Mesenchymal stem cell (in vitro differentiated cells and primary cell): ENCODE results near the gene SEPTIN5.
A peak's percentile ranks its signal among the peaks of the same experiment; 100 is the strongest.

Experiments used
- DNase-seq: peaks from one replicate; pipeline ENCODE4 v3.0.0-alpha.2; 2013
- H2AFZ ChIP-seq: one replicate; pipeline ENCODE4 v1.6.1; 2013; ENCODE audit warnings: low read depth, mild to moderate bottlenecking, control low read depth, inconsistent platforms, low read length, moderate library complexity
- H2AK5ac ChIP-seq: 2 replicates; pipeline ENCODE4 v1.6.1; 2013; ENCODE audit warnings: low read length, moderate library complexity, mild to moderate bottlenecking, inconsistent platforms; ENCODE audit not compliant: severe bottlenecking
- H2BK120ac ChIP-seq: one replicate; pipeline ENCODE4 v1.6.1; 2013; ENCODE audit warnings: low read depth, mild to moderate bottlenecking, inconsistent platforms, low read length, moderate library complexity
- H2BK12ac ChIP-seq, 2 experiments: one replicate each; pipeline ENCODE4 v1.6.1; 2013; ENCODE audit warnings: inconsistent platforms in 2 of 2, low read length in 2 of 2, mild to moderate bottlenecking in 2 of 2, moderate library complexity in 2 of 2, control low read depth in 1 of 2
- H2BK15ac ChIP-seq: one replicate; pipeline ENCODE4 v1.6.1; 2013; ENCODE audit warnings: mild to moderate bottlenecking, low read depth, inconsistent platforms; ENCODE audit not compliant: poor library complexity, severe bottlenecking
- H2BK5ac ChIP-seq: 2 replicates; pipeline ENCODE4 v1.6.1; 2013; ENCODE audit warnings: low read depth, mild to moderate bottlenecking, low read length, control low read depth, inconsistent platforms; ENCODE audit not compliant: poor library complexity, severe bottlenecking
- H3K14ac ChIP-seq, 2 experiments: one replicate each; pipeline ENCODE4 v1.6.1; 2013; ENCODE audit warnings: inconsistent platforms in 2 of 2, low read length in 2 of 2, control low read depth in 1 of 2, mild to moderate bottlenecking in 1 of 2, moderate library complexity in 1 of 2
- H3K18ac ChIP-seq, 2 experiments: one replicate each; pipeline ENCODE4 v1.6.1; 2013; ENCODE audit warnings: inconsistent platforms in 2 of 2, low read length in 2 of 2, control low read depth in 1 of 2, low read depth in 1 of 2, mild to moderate bottlenecking in 1 of 2
- H3K23ac ChIP-seq, 2 experiments: one replicate each; pipeline ENCODE4 v1.6.1; 2013; ENCODE audit warnings: inconsistent platforms in 2 of 2, low read length in 2 of 2, mild to moderate bottlenecking in 2 of 2, moderate library complexity in 2 of 2, control low read depth in 1 of 2
- H3K27ac ChIP-seq: 2 replicates; pipeline ENCODE4 v1.5.1; 2013; ENCODE audit warnings: mild to moderate bottlenecking, moderate library complexity, low read length, control low read depth, inconsistent platforms; ENCODE audit not compliant: poor library complexity, severe bottlenecking
- H3K27me3 ChIP-seq, 2 experiments: 2 replicates each; pipeline versions ENCODE4 v1.6.1 to v1.7.0; 2013; ENCODE audit warnings: low read length in 2 of 2, mild to moderate bottlenecking in 2 of 2, moderate library complexity in 2 of 2, control low read depth in 1 of 2, inconsistent platforms in 1 of 2; ENCODE audit not compliant: control insufficient read depth in 1 of 2, insufficient read depth in 1 of 2
- H3K36me3 ChIP-seq, 2 experiments: 2 replicates each; pipeline versions ENCODE4 v1.6.1 to v1.7.0; 2013; ENCODE audit warnings: low read length in 2 of 2, control low read depth in 1 of 2, inconsistent platforms in 1 of 2, low read depth in 1 of 2, mild to moderate bottlenecking in 1 of 2; ENCODE audit not compliant: insufficient read depth in 2 of 2, control insufficient read depth in 1 of 2
- H3K4ac ChIP-seq, 2 experiments: one replicate each; pipeline ENCODE4 v1.6.1; 2013; ENCODE audit warnings: inconsistent platforms in 2 of 2, low read length in 2 of 2, mild to moderate bottlenecking in 2 of 2, moderate library complexity in 2 of 2, control low read depth in 1 of 2, low read depth in 1 of 2
- H3K4me1 ChIP-seq: 2 replicates; pipeline ENCODE4 v1.6.1; 2013; ENCODE audit warnings: low read depth, low read length, control low read depth; ENCODE audit not compliant: control insufficient read depth, insufficient read depth
- H3K4me2 ChIP-seq: 2 replicates; pipeline ENCODE4 v1.6.1; 2013; ENCODE audit warnings: low read length, mild to moderate bottlenecking, inconsistent platforms; ENCODE audit not compliant: poor library complexity, severe bottlenecking
- H3K4me3 ChIP-seq, 2 experiments: 2 replicates each; pipeline versions ENCODE4 v1.5.1 to v1.7.0; 2013; ENCODE audit warnings: low read length in 2 of 2, mild to moderate bottlenecking in 2 of 2, control low read depth in 1 of 2, low read depth in 1 of 2; ENCODE audit not compliant: insufficient read depth in 1 of 2
- H3K79me1 ChIP-seq: replicated peaks from 2 replicates; pipeline ENCODE4 v1.6.1; 2013; ENCODE audit warnings: mild to moderate bottlenecking, control low read depth, low read length, inconsistent platforms; ENCODE audit not compliant: poor library complexity, severe bottlenecking
- H3K9ac ChIP-seq: 2 replicates; pipeline ENCODE4 v1.7.0; 2013; ENCODE audit warnings: mild to moderate bottlenecking, low read length, moderate library complexity
- H3K9me3 ChIP-seq: 2 replicates; pipeline ENCODE4 v1.7.0; 2013; ENCODE audit warnings: mild to moderate bottlenecking, low read length; ENCODE audit not compliant: control insufficient read depth
- H4K8ac ChIP-seq: one replicate; pipeline ENCODE4 v1.6.1; 2013; ENCODE audit warnings: inconsistent platforms, mild to moderate bottlenecking, low read length, moderate library complexity
- H4K91ac ChIP-seq: one replicate; pipeline ENCODE4 v1.6.1; 2013; ENCODE audit warnings: mild to moderate bottlenecking, low read length, inconsistent platforms
- WGBS: methylation state at CpG from one replicate; pipeline ENCODE4 v1.1.7; 2013; ENCODE audit warnings: mixed read lengths; 5-methylcytosine and 5-hydroxymethylcytosine counted together

The SEPTIN5 gene

GRCh38 chr22:19722178-19722981 is 8.1 kb downstream of the SEPTIN5 start:
- H3K4me1 ChIP-seq: peaks cover 43% of the 10 kb centered on the region
- peak overlapping the region in 1 of 2 experiments; percentile 7 for H3K4me3 ChIP-seq
- H3K27ac ChIP-seq: no peak overlapping the region
- no peak overlapping the region for H2AK5ac ChIP-seq
- no peak overlapping the region for H2BK12ac ChIP-seq
- H2BK15ac ChIP-seq: no peak overlapping the region
- no peak overlapping the region for H3K14ac ChIP-seq
- H3K4ac ChIP-seq: no peak overlapping the region
- no peak overlapping the region for H3K4me2 ChIP-seq
- no peak overlapping the region for H2AFZ ChIP-seq
- no peak overlapping the region for H3K23ac ChIP-seq
- H3K9me3 ChIP-seq: no peaks in the 10 kb centered on the region
- peaks cover 13 to 56% of the 10 kb centered on the region in 2 experiments for H3K27me3 ChIP-seq
- H4K91ac ChIP-seq: no peak overlapping the region
- H2BK120ac ChIP-seq: no peak overlapping the region
- no peak for DNase-seq
- 10% methylated on average over 54 of the region's 60 CpGs for WGBS
- no peak overlapping the region for H4K8ac ChIP-seq
- peaks cover 4% of the 10 kb centered on the region for H3K79me1 ChIP-seq
- H2BK5ac ChIP-seq: no peak overlapping the region
- no peak overlapping the region for H3K9ac ChIP-seq
- peak overlapping the region in 1 of 2 experiments; percentile 41 for H3K18ac ChIP-seq
- H3K36me3 ChIP-seq: peaks cover 0 to 28% of the 10 kb centered on the region in 2 experiments

- Histone ChIP-seq H2BK12ac (peak overlapping the region in 1 of 2 experiments; percentile 52), H3K18ac (peak overlapping the region in 1 of 2 experiments; percentile 41), H3K23ac (peak overlapping the region in 1 of 2 experiments; percentile 47), H3K4me2 (peak overlapping the region; percentile 78), H3K9ac (no peak overlapping the region), H2BK120ac (no peak overlapping the region), H3K79me1 (no peaks in the 10 kb centered on the region), H3K14ac (peak overlapping the region in 1 of 2 experiments; percentile 91), H2AFZ (no peak overlapping the region), H3K9me3 (no peaks in the 10 kb centered on the region), H3K4ac (no peak overlapping the region), H2BK15ac (no peak overlapping the region), H3K4me1 (peaks cover 39% of the 10 kb centered on the region), H3K27me3 (peaks cover 18 to 61% of the 10 kb centered on the region in 2 experiments), H2BK5ac (no peak overlapping the region), H3K27ac (no peak overlapping the region), H3K4me3 (no peak overlapping the region), H2AK5ac (no peak overlapping the region), H3K36me3 (peaks cover 0 to 28% of the 10 kb centered on the region in 2 experiments), H4K91ac (peak overlapping the region; percentile 54), H4K8ac (no peak overlapping the region)
- no peak for DNase-seq
- 12% methylated on average over 15 of the region's 15 CpGs for WGBS
Measured at GRCh38 chr22:19722982-19723231, 8.6 kb downstream of the SEPTIN5 start.

GRCh38 chr22:19723232-19723982 is 9.1 kb downstream of the SEPTIN5 start, which contains the start of gene GP1BB:
TSS of gene GP1BB (plus strand) at chr22:19723539. CDS start at chr22:19723570, 31 bp downstream.
- H2BK12ac ChIP-seq: peak within 1 kb of the TSS in 1 of 2 experiments; percentile 52
- no peaks in the 10 kb centered on the region for H3K79me1 ChIP-seq
- H4K8ac ChIP-seq: no peak within 1 kb of the TSS
- peak within 1 kb of the TSS in 1 of 2 experiments; percentile 41 for H3K18ac ChIP-seq
- no peak within 1 kb of the TSS for H2AK5ac ChIP-seq
- H2AFZ ChIP-seq: no peak within 1 kb of the TSS
- H3K36me3 ChIP-seq: peaks cover 0 to 28% of the 10 kb centered on the region in 2 experiments
- no peak within 1 kb of the TSS for H2BK120ac ChIP-seq
- H2BK5ac ChIP-seq: no peak within 1 kb of the TSS
- no peak within 1 kb of the TSS for H3K27ac ChIP-seq
- peaks cover 35% of the 10 kb centered on the region for H3K4me1 ChIP-seq
- peak within 1 kb of the TSS in 1 of 2 experiments; percentile 91 for H3K14ac ChIP-seq
- H3K4me2 ChIP-seq: peak within 1 kb of the TSS; percentile 78
- H3K4ac ChIP-seq: no peak within 1 kb of the TSS
- peaks cover 19 to 65% of the 10 kb centered on the region in 2 experiments for H3K27me3 ChIP-seq
- H3K23ac ChIP-seq: peak within 1 kb of the TSS in 1 of 2 experiments; percentile 84
- peak within 1 kb of the TSS; percentile 54 for H4K91ac ChIP-seq
- peak; percentile 52 for DNase-seq
- WGBS: 3% methylated on average over 56 of the region's 80 CpGs
- H3K9me3 ChIP-seq: no peaks in the 10 kb centered on the region
- H3K9ac ChIP-seq: no peak within 1 kb of the TSS
- H3K4me3 ChIP-seq: peak within 1 kb of the TSS in 1 of 2 experiments; percentile 45
- no peak within 1 kb of the TSS for H2BK15ac ChIP-seq
